GM12891 (cell line): Measurements from ENCODE around the gene IREB2.

Experiments used
- PAX5 ChIP-seq: IDR thresholded peaks from 2 replicates; pipeline ENCODE4 v1.6.1; 2011; ENCODE audit warnings: low read length, moderate library complexity, mild to moderate bottlenecking; ENCODE audit not compliant: insufficient read depth, severe bottlenecking
- POLR2A ChIP-seq: IDR thresholded peaks from 2 replicates; pipeline ENCODE4 v1.6.1; 2011; ENCODE audit warnings: low read depth, low read length, control low read depth
- POLR2AphosphoS5 ChIP-seq: IDR thresholded peaks from 2 replicates; pipeline ENCODE4 v1.6.1; 2011; ENCODE audit warnings: low read depth, low read length, control low read depth
- POU2F2 ChIP-seq: IDR thresholded peaks from 2 replicates; pipeline ENCODE4 v1.6.1; 2011; ENCODE audit warnings: low read depth, mild to moderate bottlenecking, control low read depth, low read length, moderate library complexity
- SPI1 ChIP-seq: IDR thresholded peaks from 2 replicates; pipeline ENCODE4 v1.6.1; 2011; ENCODE audit warnings: low read depth, low read length, control low read depth
- TAF1 ChIP-seq: IDR thresholded peaks from 2 replicates; pipeline ENCODE4 v1.6.1; 2011; ENCODE audit warnings: low read depth, low read length, control low read depth

DNA sequence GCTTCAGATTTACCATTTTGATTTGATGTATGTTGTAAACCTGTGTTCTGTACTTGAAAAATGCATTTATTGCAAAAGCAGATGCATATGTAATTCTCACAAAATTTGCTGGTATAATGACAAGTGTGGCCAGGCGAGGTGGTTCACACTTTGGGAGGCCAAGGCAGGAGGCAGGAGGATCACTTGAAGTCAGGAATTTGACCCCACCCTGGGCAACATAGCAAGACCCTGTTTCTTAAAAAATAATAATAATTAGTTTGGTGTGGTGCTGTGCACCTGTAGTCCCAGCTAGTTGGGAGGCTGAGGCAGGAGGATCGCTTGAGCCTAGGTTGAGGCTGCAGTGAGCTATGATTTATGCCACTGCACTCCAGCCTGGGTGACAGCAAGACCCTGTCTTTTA, 64.6 kb downstream of the IREB2 start:
- TF ChIP-seq TAF1 (no peak), POLR2AphosphoS5 (no peak), SPI1 (no peak), POLR2A (no peak), PAX5 (no peak), POU2F2 (no peak)
